Hematopoietic multipotent progenitor cell treated with erythropoietin and hydrocortisone succinate and interleukin-3 and kit ligand, for 4 days (in vitro differentiated cells): ENCODE results near the gene EHBP1L1.
A peak's percentile ranks its signal among the peaks of the same experiment; 100 is the strongest.

ENCODE experiments used
- DNase-seq: peaks from one replicate; pipeline ENCODE4 v3.0.0-alpha.2; 2015

Gene EHBP1L1

GRCh38 chr11:65599216-65599954 is 23.5 kb downstream of the EHBP1L1 start:
- no peak for DNase-seq

GRCh38 chr11:65599955-65600246 is 24.0 kb downstream of the EHBP1L1 start:
- no peak for DNase-seq

GRCh38 chr11:65604258-65604657 is 28.4 kb downstream of the EHBP1L1 start:
- DNase-seq, result no peak

- DNase-seq, result peak; percentile 54
These were observed 31.2 kb downstream of the EHBP1L1 start for GRCh38 chr11:65606876-65607613.

GRCh38 chr11:65607614-65608426 is 32.0 kb downstream of the EHBP1L1 start:
- no peak for DNase-seq

- DNase-seq, result peak; percentile 71
These were observed 33.4 kb downstream of the EHBP1L1 start for GRCh38 chr11:65609229-65609628.

- no peak for DNase-seq
These were observed 33.8 kb downstream of the EHBP1L1 start for GRCh38 chr11:65609665-65610064.

- DNase-seq, result no peak
These were observed 34.6 kb downstream of the EHBP1L1 start for GRCh38 chr11:65610404-65610803.

GRCh38 chr11:65611028-65611757 is 35.3 kb downstream of the EHBP1L1 start:
- peak; percentile 79 for DNase-seq

- no peak for DNase-seq
These were observed 36.1 kb downstream of the EHBP1L1 start for GRCh38 chr11:65611758-65612603.

GRCh38 chr11:65612691-65613090 is 36.8 kb downstream of the EHBP1L1 start:
- DNase-seq, result no peak

GRCh38 chr11:65613091-65613928 is 37.5 kb downstream of the EHBP1L1 start:
- DNase-seq, result no peak

- peak; percentile 100 for DNase-seq
These were observed 39.5 kb downstream of the EHBP1L1 start, which contains the start of gene PCNX3 for GRCh38 chr11:65615229-65615949. Gene PCNX3, plus strand, starts transcription at chr11:65615776. Its CDS starts 536 bp downstream, at chr11:65616312.

GRCh38 chr11:65615950-65616574 is 40.2 kb downstream of the EHBP1L1 start:
- peak; percentile 67 for DNase-seq

- DNase-seq, result no peak
These were observed 40.7 kb downstream of the EHBP1L1 start for GRCh38 chr11:65616575-65617001.

- no peak for DNase-seq
These were observed 41.4 kb downstream of the EHBP1L1 start for GRCh38 chr11:65617136-65617850.

- DNase-seq, result no peak
These were observed 42.3 kb downstream of the EHBP1L1 start for GRCh38 chr11:65617990-65618751.

- DNase-seq, result no peak
These were observed 42.9 kb downstream of the EHBP1L1 start for GRCh38 chr11:65618763-65619162.
